ENCODE results near the gene ANKRD31. TPM values are rescaled to one million over a fixed set of nuclear protein-coding genes. Genes with fewer than 3 reads are reported as not detected.

The ANKRD31 gene
- total RNA-seq, 1 donor from 2014 or later = not detected

DNA sequence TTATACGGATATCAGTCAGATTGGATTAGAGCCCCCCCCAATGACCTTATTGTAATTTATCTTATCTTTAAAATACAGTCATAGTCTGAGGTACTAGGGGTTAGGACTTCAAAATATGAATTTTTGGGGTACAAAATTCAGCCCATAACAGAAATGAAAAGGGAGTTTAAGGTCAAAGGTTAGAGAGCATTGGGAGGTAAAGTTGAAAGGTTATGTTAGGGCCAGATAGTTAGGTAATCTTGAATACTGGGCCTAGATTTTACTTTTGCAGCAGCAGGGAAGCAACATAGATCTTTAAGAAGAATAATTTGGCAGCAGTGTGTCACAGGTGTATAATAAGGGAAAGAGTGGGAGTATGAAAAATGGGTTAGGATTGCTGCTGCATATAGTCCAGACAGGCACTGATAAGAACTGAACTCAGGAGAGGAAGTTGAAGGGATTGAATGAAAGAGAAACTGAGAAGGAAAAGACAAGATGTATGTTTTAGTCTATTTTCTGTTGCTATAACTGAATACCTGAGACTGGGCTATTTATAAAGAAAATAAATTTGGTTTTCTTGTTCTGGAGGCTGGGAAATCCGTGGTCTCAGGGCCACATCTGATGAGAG lies 173.7 kb downstream of the ANKRD31 start:
- no peak for DNase-seq (ENCODE audit: extremely low read depth, low read depth, low spot score)

DNA sequence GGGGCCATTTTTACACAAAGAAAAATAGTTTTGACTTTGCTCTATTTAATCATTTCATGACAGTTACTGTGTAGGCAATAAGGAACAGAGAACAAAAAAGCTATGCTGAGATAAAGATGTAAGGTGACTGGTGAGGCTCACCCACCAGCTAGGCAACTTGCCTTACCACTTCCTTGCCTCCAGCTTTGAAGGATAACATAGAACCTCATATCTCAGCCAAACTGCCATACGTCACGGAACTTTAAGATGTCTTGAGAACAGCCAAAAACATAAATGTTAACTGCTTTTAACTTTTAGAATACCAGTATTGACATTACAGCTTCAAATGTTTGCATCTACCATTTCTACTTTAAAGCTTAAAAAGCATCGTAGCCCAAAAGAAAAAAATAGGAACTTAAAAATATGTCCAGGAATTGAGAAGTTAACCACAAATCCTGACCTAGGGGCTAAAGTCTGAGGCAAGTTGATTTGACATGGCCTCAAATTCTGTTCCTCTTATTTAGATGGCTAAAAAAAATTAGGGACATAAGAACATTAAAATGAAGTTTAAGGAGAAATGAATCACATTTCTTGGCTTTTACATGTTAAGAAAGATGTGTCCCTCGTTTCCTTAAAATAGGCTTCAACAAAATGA lies 176.6 kb downstream of the ANKRD31 start:
- no peak for DNase-seq (ENCODE audit: extremely low read depth, low read depth, low spot score)

DNA sequence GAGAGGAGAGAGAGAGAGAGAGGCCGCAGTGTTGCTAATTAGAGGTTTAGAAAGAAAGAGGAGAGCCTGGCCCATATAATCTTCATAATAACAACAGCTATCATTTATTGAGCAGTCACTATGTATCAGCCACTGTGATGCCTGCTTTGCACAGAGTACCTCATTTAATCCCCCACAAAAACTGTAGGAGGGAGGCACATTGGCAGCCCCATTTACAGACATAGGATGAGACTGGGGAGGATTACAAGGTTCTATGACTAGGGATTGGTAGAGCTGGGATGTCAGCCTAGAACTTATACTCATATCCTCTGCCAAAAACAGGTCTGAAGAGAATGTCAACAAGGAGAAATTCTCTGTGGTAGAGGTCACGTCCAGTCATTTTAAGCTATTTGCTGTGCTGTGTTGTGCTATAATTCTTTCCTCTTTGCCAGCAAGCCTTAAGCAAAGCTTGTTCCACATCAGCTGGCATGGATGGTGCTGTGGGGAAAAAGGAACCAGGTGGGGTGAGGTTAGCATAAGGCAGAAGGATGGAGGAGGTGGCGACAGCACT lies 177.6 kb downstream of the ANKRD31 start:
- DNase-seq (ENCODE audit: extremely low read depth, low read depth, low spot score) = no peak

DNA sequence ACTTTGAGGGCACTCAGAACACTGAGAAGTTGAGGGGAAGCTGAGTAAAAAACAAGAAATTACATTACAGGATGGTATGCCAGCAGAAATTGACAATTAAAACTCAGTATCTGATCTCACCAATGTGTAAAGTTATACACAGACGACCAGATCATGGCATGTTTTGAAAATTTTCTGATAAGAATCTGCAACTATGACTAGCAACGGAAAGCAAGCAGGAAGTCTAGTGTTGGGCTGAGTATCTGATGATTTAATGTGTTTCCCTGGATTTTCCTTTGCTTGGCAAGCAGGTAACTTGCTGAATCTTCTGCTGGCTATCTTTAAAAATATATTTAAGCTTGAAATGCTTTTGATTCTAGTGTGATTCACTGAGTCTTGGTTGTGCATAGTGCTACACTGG lies 179.1 kb downstream of the ANKRD31 start:
- no peak for DNase-seq (ENCODE audit: extremely low read depth, low read depth, low spot score)

DNA sequence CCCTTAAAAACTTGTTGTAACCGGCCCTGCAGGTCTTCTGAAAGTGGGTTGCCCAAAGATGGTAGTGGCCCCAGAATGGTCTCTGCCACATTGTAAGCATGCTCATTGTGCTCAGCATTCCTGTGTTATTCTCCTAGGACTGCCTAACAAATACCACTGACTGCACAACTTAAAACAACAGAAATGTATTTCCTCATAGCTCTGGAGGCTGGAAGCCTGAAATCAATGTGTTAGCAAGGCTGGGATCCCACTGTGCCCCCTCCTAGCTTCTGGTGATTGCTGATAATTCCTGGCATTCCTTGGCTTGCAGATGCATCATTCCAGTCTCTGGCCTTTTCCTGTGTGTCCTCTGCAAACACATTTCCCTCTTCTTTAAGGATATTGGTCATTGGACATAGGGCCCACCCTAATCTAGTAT lies 180.9 kb downstream of the ANKRD31 start:
- no peak for DNase-seq (ENCODE audit: extremely low read depth, low read depth, low spot score)

DNA sequence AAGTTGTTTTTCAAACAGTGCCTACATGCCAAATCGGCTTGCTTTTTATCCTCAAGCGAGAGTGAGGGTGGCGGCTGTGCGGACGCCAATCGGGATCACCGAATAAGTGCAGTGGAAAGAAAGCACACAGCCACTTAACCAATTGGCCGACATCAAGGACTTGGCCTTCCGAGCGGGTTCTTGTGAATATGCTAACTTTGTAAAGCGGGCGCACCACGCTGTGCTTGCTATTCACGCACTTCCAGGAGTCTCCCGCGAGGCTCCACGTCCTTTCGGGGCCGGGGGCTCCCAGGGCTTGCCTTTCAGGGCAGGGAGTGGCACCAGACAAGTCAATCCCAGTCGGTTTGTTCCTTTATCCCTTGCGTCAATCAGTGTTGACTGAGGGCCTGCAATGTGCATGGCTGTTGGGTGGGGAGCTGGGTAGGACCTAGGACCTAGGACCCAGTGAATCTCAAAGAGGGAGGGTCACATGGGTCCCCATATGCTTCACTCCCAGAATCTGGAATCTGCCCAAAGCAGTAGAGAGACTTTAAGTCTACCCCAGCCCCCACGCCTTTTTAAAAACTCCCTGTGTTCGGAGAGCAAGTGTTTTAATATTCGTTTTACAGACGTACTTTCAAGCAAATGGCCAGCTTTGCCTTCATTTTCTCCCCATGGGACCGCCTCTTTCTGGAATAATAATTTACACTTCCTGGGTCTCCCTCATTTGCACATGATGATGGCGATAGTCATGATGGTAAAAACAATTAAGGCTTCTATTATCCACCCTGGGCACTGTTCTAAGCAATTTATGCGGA lies 182.3 kb downstream of the ANKRD31 start:
- no peak for DNase-seq (ENCODE audit: extremely low read depth, low read depth, low spot score)

DNA sequence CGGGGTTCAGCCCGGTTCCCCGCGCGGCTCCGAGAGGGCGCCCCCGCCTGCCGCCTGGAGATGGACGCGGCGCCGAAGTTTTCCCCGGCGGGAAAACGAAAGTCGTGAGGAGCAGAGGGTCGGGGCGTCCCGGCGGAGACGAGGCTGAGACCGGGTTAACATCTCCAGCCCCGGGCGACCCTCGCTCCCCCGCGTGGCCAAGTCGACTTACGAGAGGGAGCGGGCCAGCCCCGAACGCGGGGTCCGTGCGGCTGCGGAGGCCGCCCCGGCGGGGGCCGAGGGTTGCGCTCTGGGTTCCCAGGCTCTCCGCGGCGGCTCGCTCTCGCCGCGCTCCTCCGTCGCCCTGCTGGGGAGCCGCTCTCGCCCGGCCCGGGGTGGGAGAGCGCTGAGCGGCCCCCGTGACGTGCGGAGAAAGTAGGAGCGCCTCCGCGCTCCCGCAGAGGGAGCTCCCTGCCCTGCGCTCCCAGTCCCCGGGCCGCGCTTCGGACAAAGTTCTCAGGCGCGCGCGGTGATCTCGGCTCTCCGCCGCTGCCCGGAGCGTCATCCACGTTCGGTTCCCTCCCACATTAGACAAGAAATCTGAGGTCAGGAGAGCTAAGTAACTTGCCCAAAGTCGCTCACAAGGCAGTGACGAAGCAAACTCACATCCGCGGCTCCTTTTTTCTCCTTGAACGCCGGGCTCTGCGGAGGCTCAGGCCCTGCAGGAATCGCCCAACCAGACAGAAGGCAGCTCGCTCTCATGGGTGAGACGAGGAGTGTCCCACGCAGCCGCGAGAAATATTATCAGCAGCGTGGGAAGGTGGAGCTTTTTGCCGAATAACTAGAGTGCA lies 183.2 kb downstream of the ANKRD31 start:
- no peak for DNase-seq (ENCODE audit: extremely low read depth, low read depth, low spot score)

DNA sequence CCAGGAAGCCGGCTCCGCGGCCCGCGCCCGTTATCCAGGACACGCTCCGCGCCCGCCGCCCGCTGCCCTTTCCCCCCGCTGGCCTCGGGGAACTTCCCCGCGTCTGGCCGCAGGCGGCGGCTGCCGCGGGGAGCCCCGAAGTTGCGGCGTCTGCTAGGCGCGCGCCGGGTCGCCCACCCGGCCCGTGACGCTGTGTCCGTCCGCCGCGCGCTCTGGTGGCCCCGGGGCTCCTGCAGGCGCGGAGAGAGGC lies 183.7 kb downstream of the ANKRD31 start:
- no peak for DNase-seq (ENCODE audit: extremely low read depth, low read depth, low spot score)

DNA sequence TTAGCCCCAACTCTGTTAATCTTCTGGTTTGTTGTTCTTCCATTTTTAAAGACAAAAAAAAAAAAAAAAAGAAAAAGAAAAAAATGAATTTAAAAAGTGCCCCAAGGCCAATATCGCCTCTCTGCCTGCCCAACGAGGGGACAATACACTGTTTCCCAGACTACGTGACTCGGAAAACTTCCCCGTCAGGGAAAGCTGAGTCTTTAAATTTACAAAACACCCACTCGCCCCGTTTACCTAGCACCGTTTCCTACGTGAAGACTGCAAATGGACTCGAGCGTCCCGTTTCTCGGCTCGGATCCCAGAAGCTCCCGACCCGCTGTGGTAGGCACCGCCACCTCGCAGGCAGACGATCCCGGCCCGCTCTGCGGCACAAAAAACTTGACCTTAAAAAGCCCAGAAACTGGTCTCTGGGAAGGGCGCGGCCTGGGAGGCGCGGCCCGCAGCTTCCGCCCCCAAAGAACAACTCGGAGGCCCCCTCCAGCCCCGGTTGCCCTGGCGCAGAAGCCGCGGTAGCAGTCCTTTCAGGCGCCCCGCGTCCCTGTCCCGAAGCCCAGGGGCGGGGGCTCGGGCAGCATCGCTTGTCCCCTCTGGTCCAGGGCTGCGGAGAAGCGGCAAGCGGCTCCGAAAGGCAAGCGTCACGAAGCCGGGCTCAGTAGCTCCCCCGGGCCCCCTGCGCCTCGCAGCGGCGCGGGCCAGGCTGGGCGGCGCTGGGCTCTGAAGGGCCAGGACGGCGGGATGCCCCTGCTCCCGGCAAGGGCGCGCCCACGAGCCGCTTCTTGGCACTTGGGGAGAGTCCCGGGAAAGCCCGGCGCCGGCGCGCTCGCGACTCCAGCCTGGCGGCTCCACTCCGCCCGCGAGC lies 184.3 kb downstream of the ANKRD31 start, which contains the start of gene GCNT4:
TSS of gene GCNT4 (minus strand) at position 367 of the 862 bp plus-strand sequence. CDS start 22,521 bp downstream, outside the sequence.
- no peak for DNase-seq (ENCODE audit: extremely low read depth, low read depth, low spot score)

DNA sequence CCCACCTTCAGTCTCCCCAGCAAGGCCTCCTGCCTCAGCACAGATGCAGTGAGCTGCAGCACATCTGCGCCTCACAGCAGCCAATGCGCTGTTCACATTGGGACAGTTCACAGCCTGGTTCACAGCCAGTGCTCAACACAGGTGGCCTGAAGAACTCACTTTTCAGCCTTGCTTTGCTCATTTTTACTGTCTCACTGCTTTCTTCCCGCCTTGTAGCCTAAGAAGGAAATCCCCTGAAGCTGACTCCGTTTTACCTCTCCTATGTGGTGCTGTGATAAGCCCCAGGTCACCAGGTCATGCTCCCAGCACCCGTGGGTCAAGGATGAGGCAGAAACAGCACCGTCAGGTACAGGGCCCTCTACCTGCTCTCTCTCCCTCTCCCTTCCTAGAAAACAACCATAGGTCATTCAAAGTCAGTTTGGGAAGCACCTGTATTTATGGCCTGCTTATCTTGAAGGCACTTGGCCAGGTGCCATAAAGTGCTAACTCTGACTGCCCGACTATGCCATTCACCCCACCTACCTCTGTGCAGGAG lies 185.4 kb downstream of the ANKRD31 start:
- DNase-seq (ENCODE audit: extremely low read depth, low read depth, low spot score) = no peak

DNA sequence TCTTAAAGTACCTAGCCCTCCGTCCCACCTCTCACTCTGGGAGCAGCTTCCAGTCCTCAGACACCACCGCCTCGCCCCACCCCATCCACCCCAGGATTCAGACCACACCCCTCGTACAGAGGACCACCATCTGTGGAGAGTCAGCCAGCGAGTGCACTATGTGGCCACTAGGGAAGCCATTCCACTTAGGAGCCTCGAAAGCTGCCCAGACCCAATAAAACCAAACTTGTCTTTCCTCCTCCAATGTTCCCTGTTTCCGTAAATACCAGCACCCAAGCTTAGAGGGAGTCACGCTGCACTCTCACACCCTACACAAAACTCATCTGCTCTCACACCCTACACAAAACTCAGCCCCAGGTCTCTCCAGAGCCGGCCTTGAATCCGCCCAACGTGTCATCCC lies 186.3 kb downstream of the ANKRD31 start:
- no peak for DNase-seq (ENCODE audit: extremely low read depth, low read depth, low spot score)

DNA sequence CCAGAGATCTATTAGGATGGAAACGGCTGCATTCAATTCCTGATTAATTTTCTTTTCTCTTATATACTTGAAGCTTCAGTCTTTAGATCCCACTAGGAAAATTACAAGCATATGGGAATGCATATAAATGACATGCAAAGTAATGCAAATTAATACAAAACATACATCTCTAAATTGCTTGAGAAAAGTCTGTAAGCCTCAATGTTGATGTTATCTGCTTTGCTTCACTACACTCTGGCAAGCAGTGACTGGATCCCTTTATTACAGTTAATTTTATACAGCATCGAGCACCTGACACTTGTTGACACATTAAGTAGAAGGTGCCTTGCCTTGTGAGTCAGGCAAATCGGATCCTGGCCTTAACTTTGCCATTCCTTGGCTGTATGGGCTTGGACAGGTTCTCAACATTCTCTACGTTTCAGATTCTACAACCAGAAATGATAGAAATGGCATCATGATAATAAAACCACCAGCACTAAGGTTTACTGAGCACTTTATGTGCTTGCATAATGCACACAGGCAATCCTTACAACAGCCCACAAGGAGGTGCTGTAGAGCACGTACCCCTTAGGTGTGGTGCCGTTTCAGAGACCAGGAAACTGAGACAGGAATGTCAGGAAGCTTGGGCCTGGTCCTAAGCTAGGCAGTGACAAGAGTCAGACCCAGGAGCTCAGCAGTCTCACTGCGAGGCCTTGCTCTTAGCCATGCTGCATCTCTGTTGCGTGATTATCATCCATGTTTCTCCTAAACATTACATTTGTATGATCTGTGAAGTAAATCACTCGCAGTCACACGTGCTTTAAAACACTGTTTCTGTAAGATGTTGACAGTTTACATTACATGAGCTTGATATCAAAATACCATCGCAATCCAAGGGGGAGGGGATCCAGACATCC lies 187.0 kb downstream of the ANKRD31 start:
- no peak for DNase-seq (ENCODE audit: extremely low read depth, low read depth, low spot score)

DNA sequence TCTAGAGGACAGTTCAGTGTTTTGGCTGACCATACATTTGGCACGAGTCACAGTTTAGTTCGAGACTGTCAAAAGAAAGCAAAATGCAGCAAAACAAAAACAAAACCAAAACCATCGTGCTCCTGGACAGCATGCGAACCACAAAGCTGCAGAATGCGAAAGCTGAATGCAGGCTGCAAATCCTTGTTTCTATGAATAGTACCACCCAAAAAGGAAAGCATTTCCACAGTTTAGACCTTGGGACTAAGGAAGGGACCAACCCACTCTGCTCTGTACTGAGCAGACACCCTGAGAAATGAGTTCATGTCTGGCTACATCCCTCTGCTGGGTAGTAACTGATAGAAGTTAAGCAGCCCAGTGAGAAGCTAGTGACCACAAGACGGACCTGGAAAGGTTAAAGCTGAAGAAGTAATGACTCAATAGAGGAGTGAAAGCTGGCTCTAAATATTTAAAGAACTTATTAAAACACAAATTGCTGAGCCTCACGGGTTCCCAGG lies 188.2 kb downstream of the ANKRD31 start:
- DNase-seq (ENCODE audit: extremely low read depth, low read depth, low spot score) = no peak

DNA sequence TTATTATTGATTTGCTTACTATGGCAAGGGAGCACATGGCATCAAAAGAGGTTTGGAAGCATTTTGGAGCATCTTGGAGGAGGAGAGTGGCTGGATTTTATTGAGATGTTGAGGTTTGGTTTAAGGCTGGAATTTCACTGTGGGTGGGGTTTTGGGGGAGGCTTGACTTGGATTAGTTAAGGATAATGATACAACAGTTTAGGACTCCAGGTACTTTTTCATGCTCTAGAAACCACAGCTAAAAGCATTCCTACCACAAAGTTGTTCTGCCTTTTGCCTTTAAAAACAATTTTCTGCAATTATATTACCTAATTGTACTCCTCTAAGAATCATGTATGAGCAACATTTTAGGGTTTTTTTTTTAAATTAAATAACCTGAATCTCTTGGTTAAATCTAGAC lies 189.3 kb downstream of the ANKRD31 start:
- no peak for DNase-seq (ENCODE audit: extremely low read depth, low read depth, low spot score)

DNA sequence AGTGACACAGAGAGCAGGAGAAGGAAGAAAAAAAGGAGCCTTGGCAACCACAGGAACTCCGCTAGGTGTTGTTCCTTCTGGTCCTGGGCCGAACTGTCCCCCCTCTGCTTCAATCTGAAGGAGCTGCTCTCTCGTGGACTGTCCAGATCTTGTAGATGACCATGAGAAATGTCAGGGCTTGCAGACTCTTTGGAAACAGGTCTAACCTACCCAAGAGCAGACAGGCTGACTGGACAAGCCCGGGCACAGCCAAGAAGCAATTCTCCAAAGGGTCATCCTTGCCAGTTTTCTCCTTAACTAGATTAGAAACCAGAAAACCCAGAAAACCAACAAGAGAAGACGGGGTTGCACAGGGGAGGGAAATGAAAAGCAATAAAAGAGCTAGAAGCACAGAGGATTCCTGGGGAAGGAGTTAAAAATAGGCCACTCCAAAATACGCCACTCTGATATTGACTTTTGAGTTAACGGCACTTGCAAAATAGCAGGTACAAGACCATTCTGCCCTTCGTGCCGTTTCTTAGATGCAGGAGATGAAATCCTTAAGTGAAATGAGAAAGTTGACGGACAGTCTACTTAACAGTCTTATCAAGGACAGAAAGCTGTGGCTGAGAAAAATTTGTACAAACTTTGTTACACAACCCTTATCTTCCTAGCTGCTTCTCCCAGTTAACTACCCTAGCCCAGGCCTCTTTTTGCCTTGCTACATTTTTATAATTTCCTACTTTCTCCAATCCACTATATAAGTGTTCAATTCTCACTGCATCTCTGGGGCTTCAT lies 190.1 kb downstream of the ANKRD31 start:
- no peak for DNase-seq (ENCODE audit: extremely low read depth, low read depth, low spot score)

DNA sequence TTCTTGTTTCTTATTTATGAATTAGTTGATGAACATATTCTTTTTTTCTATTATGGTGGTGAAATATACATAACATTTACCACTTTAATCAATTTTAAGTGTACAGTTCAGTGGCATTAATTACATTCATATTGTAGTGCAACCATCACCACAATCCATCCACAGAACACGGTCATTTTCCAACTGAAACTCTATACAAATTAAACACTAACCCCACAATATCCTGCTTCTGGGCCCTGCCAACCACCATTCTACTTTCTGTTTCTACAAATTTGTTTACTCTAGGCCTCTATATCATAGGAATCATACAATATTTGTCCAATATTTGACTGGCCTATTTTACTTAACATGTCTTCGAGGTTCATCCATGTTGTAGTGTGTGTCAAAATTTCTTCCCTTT lies 191.6 kb downstream of the ANKRD31 start:
- no peak for DNase-seq (ENCODE audit: extremely low read depth, low read depth, low spot score)

DNA sequence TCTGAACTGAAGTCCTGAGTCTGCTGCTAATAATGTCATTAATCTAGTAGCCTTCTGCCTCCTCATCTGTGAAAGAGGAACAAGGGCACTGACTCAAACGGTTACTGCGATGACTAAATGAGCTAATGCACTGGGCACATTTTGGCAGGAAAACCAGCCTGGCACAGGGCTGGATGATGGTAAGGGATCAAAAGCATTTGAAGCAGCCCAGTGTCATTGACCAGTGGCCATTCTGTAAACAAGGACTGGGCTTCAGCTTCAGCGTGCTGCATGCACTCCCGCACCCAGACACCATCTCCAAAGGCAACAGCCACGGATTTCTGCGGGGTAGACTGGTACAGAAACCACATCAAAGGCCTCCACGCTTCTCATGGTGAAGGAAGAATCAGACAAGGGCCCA lies 192.3 kb downstream of the ANKRD31 start:
- no peak for DNase-seq (ENCODE audit: extremely low read depth, low read depth, low spot score)

Data from glomerular endothelial cell (primary cell).